Activated T-cell treated with anti-CD3 and anti-CD28 coated beads for 4 hours (primary cell): ENCODE data around the gene PAQR6.
"Not testable (repeated sequence)": the region's sequence is repeated elsewhere in the genome, so short reads cannot be mapped to it uniquely, and the experiment has no call there.

ENCODE experiments used
- DNase-seq: peaks from one replicate; pipeline ENCODE4 v3.0.0-alpha.2; 2020

The PAQR6 gene

GRCh38 chr1:156229809-156230472, 17.9 kb downstream of the PAQR6 start:
- DNase-seq: no peak

- no peak for DNase-seq
Observed at GRCh38 chr1:156228501-156228900, 19.4 kb downstream of the PAQR6 start.

GRCh38 chr1:156226782-156227181, 21.1 kb downstream of the PAQR6 start:
- DNase-seq: no peak

- no peak for DNase-seq
Observed at GRCh38 chr1:156226116-156226538, 21.7 kb downstream of the PAQR6 start.

GRCh38 chr1:156225677-156226014, 22.2 kb downstream of the PAQR6 start:
- DNase-seq: no peak

- DNase-seq: no peak
Observed at GRCh38 chr1:156221986-156222692, 25.7 kb downstream of the PAQR6 start.

GRCh38 chr1:156220226-156220625, 27.6 kb downstream of the PAQR6 start:
- DNase-seq: no peak

- DNase-seq: peak; percentile 25
Observed at GRCh38 chr1:156217871-156218270, 30.0 kb downstream of the PAQR6 start.

- not testable (repeated sequence) for DNase-seq
Observed at GRCh38 chr1:156216361-156217086, 31.3 kb downstream of the PAQR6 start.

- no peak for DNase-seq
Observed at GRCh38 chr1:156214024-156214748, 33.7 kb downstream of the PAQR6 start.

GRCh38 chr1:156213644-156213966, 34.3 kb downstream of the PAQR6 start:
- no peak for DNase-seq

- DNase-seq: peak; percentile 94
Observed at GRCh38 chr1:156212833-156213643, 34.8 kb downstream of the PAQR6 start, which contains the start of gene PMF1. PMF1 (plus strand) TSS chr1:156213007; CDS start chr1:156213016, 9 bp downstream.

GRCh38 chr1:156212130-156212529, 35.7 kb downstream of the PAQR6 start:
- DNase-seq: no peak

GRCh38 chr1:156211243-156211642, 36.6 kb downstream of the PAQR6 start:
- no peak for DNase-seq

- DNase-seq: no peak
Observed at GRCh38 chr1:156204686-156205085, 43.2 kb downstream of the PAQR6 start.

- DNase-seq: no peak
Observed at GRCh38 chr1:156203331-156203730, 44.5 kb downstream of the PAQR6 start.

- no peak for DNase-seq
Observed at GRCh38 chr1:156200044-156200443, 47.8 kb downstream of the PAQR6 start.

- no peak for DNase-seq
Observed at GRCh38 chr1:156198831-156199349, 49.0 kb downstream of the PAQR6 start.

- no peak for DNase-seq
Observed at GRCh38 chr1:156196445-156196844, 51.4 kb downstream of the PAQR6 start.

GRCh38 chr1:156195853-156196252, 52.0 kb downstream of the PAQR6 start:
- no peak for DNase-seq

GRCh38 chr1:156194300-156194652, 53.6 kb downstream of the PAQR6 start:
- no peak for DNase-seq
